Mammary epithelial cell (primary cell): ENCODE results near the gene CELF2.

Experiments used
- EZH2 ChIP-seq: IDR thresholded peaks from 2 replicates; pipeline ENCODE4 v1.6.1; 2012; ENCODE audit warnings: low read length, inconsistent platforms, borderline replicate concordance
- TF ChIP-seq, protein P1 (sequence below), 2 donors: IDR thresholded peaks in 1 of 2; conservative IDR thresholded peaks in 1 of 2; 2 replicates each; pipeline ENCODE4 v1.5.1; 2011 to 2012; ENCODE audit warnings: inconsistent platforms in 2 of 2, low read length in 2 of 2, mild to moderate bottlenecking in 2 of 2, control low read depth in 1 of 2, low read depth in 1 of 2; ENCODE audit not compliant: insufficient read depth in 1 of 2; ENCODE audit errors: extremely low read depth in 1 of 2

DNA sequence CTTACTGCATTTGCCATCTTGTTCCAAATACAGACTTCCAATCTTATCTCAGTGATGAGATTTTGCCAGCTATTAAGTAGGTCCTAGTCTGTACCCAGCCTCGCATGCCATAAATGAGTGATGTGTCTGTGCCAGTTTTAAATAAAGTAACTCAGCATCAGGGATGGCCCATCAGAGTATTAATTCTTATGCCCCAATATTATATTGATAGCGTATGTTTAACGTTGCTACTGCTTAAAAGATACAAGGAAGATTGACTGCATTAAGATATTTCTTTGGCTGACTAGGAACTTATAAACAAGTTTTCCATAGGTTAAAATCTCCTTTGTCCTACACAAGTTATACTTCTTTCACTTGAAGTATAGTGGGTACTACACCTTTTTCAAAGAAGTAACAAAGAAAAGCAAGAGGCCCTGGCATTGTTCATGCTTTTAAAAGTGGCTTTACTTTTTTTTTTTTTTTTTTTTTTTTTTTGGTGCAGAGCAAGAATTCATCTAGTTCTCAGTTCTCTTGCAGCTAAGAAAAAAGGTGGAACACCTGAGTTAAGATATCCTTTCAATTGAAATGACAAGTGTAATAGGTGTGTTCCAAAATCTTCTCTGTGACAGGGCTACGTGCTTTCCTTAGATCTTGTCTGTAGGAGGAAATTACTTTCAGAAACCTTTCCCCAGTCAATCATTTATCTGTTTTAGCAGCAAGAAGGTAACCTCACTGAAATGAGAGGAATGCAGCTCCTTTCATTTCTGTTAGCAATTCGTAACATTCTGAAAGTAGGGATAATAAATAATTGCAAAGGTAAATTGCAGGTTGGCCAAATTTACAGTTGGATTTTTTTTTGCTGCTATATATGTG is 245.0 kb downstream of the CELF2 start:
- TF ChIP-seq, protein P1, sequence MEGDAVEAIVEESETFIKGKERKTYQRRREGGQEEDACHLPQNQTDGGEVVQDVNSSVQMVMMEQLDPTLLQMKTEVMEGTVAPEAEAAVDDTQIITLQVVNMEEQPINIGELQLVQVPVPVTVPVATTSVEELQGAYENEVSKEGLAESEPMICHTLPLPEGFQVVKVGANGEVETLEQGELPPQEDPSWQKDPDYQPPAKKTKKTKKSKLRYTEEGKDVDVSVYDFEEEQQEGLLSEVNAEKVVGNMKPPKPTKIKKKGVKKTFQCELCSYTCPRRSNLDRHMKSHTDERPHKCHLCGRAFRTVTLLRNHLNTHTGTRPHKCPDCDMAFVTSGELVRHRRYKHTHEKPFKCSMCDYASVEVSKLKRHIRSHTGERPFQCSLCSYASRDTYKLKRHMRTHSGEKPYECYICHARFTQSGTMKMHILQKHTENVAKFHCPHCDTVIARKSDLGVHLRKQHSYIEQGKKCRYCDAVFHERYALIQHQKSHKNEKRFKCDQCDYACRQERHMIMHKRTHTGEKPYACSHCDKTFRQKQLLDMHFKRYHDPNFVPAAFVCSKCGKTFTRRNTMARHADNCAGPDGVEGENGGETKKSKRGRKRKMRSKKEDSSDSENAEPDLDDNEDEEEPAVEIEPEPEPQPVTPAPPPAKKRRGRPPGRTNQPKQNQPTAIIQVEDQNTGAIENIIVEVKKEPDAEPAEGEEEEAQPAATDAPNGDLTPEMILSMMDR (conservative IDR thresholded peaks at IDR 0.05 in 1 of 2, IDR thresholded peaks at IDR 0.05 in 1 of 2; ENCODE audit: extremely low read depth in 1 of 2, insufficient read depth in 1 of 2, low read depth in 1 of 2, low read length in 2 of 2), result no peak
- TF ChIP-seq EZH2, result no peak
